HepG2 (cell line): ENCODE measurements around the gene HECTD3. TPM values are rescaled to one million over a fixed set of nuclear protein-coding genes. Genes with fewer than 3 reads are reported as not detected.

ENCODE experiments used
- ATAC-seq: fragments of 200-7000 bp; cut with Tn5 transposase; 3 replicates; pipeline ENCODE4 v1.9.1; 2020; ENCODE audit warnings: mild to moderate bottlenecking, moderate library complexity
- BruUV-seq: library from RNA; stranded (reverse); fragments of 400-500 nt; replicated peaks from 2 replicates; lab custom pipeline; 2021; lab: Mats Ljungman, UMichigan
- CTCF ChIA-PET: fragments of 300-600 bp; formaldehyde crosslinking; extraction: SDS; loops from one replicate; lab custom pipeline; 2021; ENCODE audit warnings: low total read pairs, inconsistent platforms, low intra/inter-chr PET ratio; lab: Yijun Ruan, JAX
- POLR2A ChIA-PET: fragments of 350-600 bp; sonication (Branson Sonifier 250); formaldehyde crosslinking; loops from one replicate; lab custom pipeline; 2020; ENCODE audit warnings: antibody characterized with exemption, inconsistent platforms; lab: Yijun Ruan, JAX
- DNase-seq: peaks from one replicate; pipeline ENCODE4 v3.0.0-alpha.2; 2015; ENCODE audit warnings: low spot score
- FAIRE-seq: peaks from 3 replicates; lab custom pipeline; 2011; peaks lifted over from hg19 to GRCh38; lab: Jason Lieb, UNC
- H2AFZ ChIP-seq: one replicate; pipeline ENCODE4 v1.6.1; 2011; ENCODE audit warnings: low read length, inconsistent platforms
- H3K27ac ChIP-seq: fragments of 300-600 bp; 3 replicates; pipeline ENCODE4 v1.8.0; 2011; ENCODE audit warnings: mixed run types, mild to moderate bottlenecking, mixed read lengths, low read length, inconsistent platforms; ENCODE audit not compliant: insufficient read depth; ENCODE audit errors: extremely low read length
- H3K27me3 ChIP-seq, 2 experiments: fragments of 200-600 bp in 1 of 2; 2 replicates in 1 of 2; 3 replicates in 1 of 2; pipeline versions ENCODE4 v1.6.0 to v1.8.0; 2011; ENCODE audit warnings: low read length in 2 of 2, mild to moderate bottlenecking in 2 of 2, moderate library complexity in 2 of 2, inconsistent platforms in 1 of 2; ENCODE audit not compliant: insufficient read depth in 2 of 2, control insufficient read depth in 1 of 2
- H3K36me3 ChIP-seq, 2 experiments: fragments of 200-600 bp in 1 of 2; replicated peaks in 1 of 2; 2 replicates in 1 of 2; 3 replicates in 1 of 2; pipeline versions ENCODE4 v1.5.1 to v1.8.0; 2011; ENCODE audit warnings: low read length in 2 of 2, inconsistent platforms in 1 of 2; ENCODE audit not compliant: insufficient read depth in 2 of 2, control insufficient read depth in 1 of 2
- H3K4me1 ChIP-seq: 2 replicates; pipeline ENCODE4 v1.5.1; 2012; ENCODE audit warnings: low read length, inconsistent platforms; ENCODE audit not compliant: insufficient read depth
- H3K4me2 ChIP-seq: 2 replicates; pipeline ENCODE4 v1.6.0; 2011; ENCODE audit warnings: low read depth, low read length, inconsistent platforms
- H3K4me3 ChIP-seq, 3 experiments: fragments of 200-600 bp in 1 of 3; sonication (generic), shearing (Covaris generic) in 1 of 3; replicated peaks in 1 of 3; 2 replicates each; pipeline ENCODE4 v1.5.1; 2011 to 2016; ENCODE audit warnings: low read length in 3 of 3, inconsistent platforms in 2 of 3, low read depth in 2 of 3, mild to moderate bottlenecking in 2 of 3, control low read depth in 1 of 3, mixed read lengths in 1 of 3; ENCODE audit not compliant: insufficient read depth in 1 of 3
- H3K79me2 ChIP-seq: one replicate; pipeline ENCODE4 v1.6.1; 2011; ENCODE audit warnings: low read length, inconsistent platforms; ENCODE audit not compliant: insufficient read depth
- H3K9ac ChIP-seq: 2 replicates; pipeline ENCODE4 v1.6.0; 2011; ENCODE audit warnings: mild to moderate bottlenecking, low read depth, low read length, inconsistent platforms; ENCODE audit not compliant: insufficient read depth
- H3K9me3 ChIP-seq: 2 replicates; pipeline ENCODE4 v1.5.1; 2012; ENCODE audit warnings: mild to moderate bottlenecking, low read length
- H4K20me1 ChIP-seq: 2 replicates; pipeline ENCODE4 v1.6.0; 2011; ENCODE audit warnings: inconsistent platforms, mild to moderate bottlenecking, low read length, moderate library complexity; ENCODE audit not compliant: insufficient read depth
- CBFB ChIP-seq: sonication (generic); formaldehyde crosslinking; IDR thresholded peaks from 2 replicates; pipeline ENCODE4 v1.4.0; 2020; ENCODE audit warnings: missing genetic modification reagents
- CENPX ChIP-seq: sonication (generic); formaldehyde crosslinking; IDR thresholded peaks from 2 replicates; pipeline ENCODE4 v1.9.0; 2021; ENCODE audit warnings: mild to moderate bottlenecking, missing genetic modification reagents, moderate library complexity
- FOXA3 ChIP-seq: IDR thresholded peaks from 2 replicates; pipeline ENCODE4 v1.6.1; 2016; ENCODE audit warnings: missing genetic modification reagents, missing compliant biosample characterization
- FOXO1 ChIP-seq: sonication (generic); formaldehyde crosslinking; IDR thresholded peaks from 2 replicates; pipeline ENCODE4 v1.4.0; 2020; ENCODE audit warnings: missing genetic modification reagents
- KAT8 ChIP-seq: IDR thresholded peaks from 2 replicates; pipeline ENCODE4 v1.6.1; 2016; ENCODE audit warnings: missing genetic modification reagents, missing compliant biosample characterization
- NFE2 ChIP-seq: sonication (generic); formaldehyde crosslinking; IDR thresholded peaks from 2 replicates; pipeline ENCODE4 v1.4.0; 2020; ENCODE audit warnings: missing genetic modification reagents
- PBX2 ChIP-seq: IDR thresholded peaks from 2 replicates; pipeline ENCODE4 v1.6.1; 2016; ENCODE audit warnings: control low read depth
- POLR2AphosphoS5 ChIP-seq: IDR thresholded peaks from 2 replicates; pipeline ENCODE4 v1.6.1; 2012; ENCODE audit warnings: low read depth, low read length
- POLR2G ChIP-seq: fragments of 200-400 bp; formaldehyde crosslinking; IDR thresholded peaks from 2 replicates; pipeline ENCODE4 v1.6.1; 2018; ENCODE audit warnings: mild to moderate bottlenecking, low read depth, low read length, moderate library complexity
- SNRNP70 ChIP-seq: fragments of 200-400 bp; formaldehyde crosslinking; IDR thresholded peaks from 2 replicates; pipeline ENCODE4 v1.6.1; 2017; ENCODE audit warnings: mild to moderate bottlenecking, low read depth, low read length, moderate library complexity
- SRF ChIP-seq: IDR thresholded peaks from 2 replicates; pipeline ENCODE4 v1.6.1; 2011; ENCODE audit warnings: mild to moderate bottlenecking, low read depth, low read length, moderate library complexity
- ZGPAT ChIP-seq: IDR thresholded peaks from 2 replicates; pipeline ENCODE4 v1.6.1; 2016; ENCODE audit warnings: mild to moderate bottlenecking
- ZSCAN20 ChIP-seq: sonication (generic); formaldehyde crosslinking; IDR thresholded peaks from 2 replicates; pipeline ENCODE4 v1.4.0; 2020; ENCODE audit warnings: missing genetic modification reagents, mild to moderate bottlenecking, borderline replicate concordance
- WGBS: methylation state at CpG from one replicate; pipeline ENCODE4 v1.1.6; 2017; ENCODE audit warnings: low lambda C conversion rate; 5-methylcytosine and 5-hydroxymethylcytosine counted together
- in situ Hi-C: cut with HindIII; loops from 2 replicates; pipeline ENCODE4 v1.10.0; 2017; ENCODE audit warnings: low pct_unique_long_range_greater_than_20kb; ENCODE audit not compliant: extremely low pct_ligation_motif_present
- intact Hi-C: fragments of 100-400 bp; cut with micrococcal nuclease; formaldehyde crosslinking; loops from one replicate; pipeline ENCODE4 v1.10.0; 2022; ENCODE audit not compliant: unreplicated experiment
- polyA plus RNA-seq, 8 experiments: library from polyadenylated mRNA; depleted of rRNA in 3 of 8; stranded (reverse) in 7 of 8; unstranded in 1 of 8; fragments of >200 nt; fragmentation: Illumina TruSeq in 4 of 8; extraction: Trizol in 4 of 8; gene quantifications; 2 replicates each; pipeline versions ENCODE4 v1.2.1 to v1.2.3, GENCODE V29; 2011 to 2016; ENCODE audit warnings: low read depth in 4 of 8, missing spikeins in 1 of 8, mixed read lengths in 1 of 8; ENCODE audit not compliant: insufficient read depth in 1 of 8
- total RNA-seq, 5 experiments: library from RNA; depleted of rRNA; stranded (reverse); fragments of >200 nt; fragmentation: Illumina TruSeq; extraction: Trizol; gene quantifications; 2 replicates each; pipeline ENCODE4 v1.2.3, GENCODE V29; 2016; ENCODE audit warnings: low read depth in 1 of 5

The HECTD3 gene
- total and polyA plus RNA-seq, 2 of the 13 experiments (the other 11 are each of a cell fraction or from before 2014, with no cell fraction given), result 18.6 to 24.5 TPM

- Histone ChIP-seq H3K27ac (no peak overlapping the region), H3K27me3 (no peaks in the 10 kb centered on the region; a peak in 1 of 5 replicates), H3K4me3 (no peak overlapping the region), H3K9me3 (no peaks in the 10 kb centered on the region), H2AFZ (no peak overlapping the region), H3K4me1 (peaks cover 22% of the 10 kb centered on the region), H3K79me2 (peaks cover 17% of the 10 kb centered on the region), H3K9ac (no peak overlapping the region), H3K4me2 (no peak overlapping the region), H4K20me1 (no peaks in the 10 kb centered on the region), H3K36me3 (peaks cover 0 to 14% of the 10 kb centered on the region in 2 experiments; a peak in 3 of 5 replicates)
- in situ Hi-C loops (loop anchor here (10.0 to 25.0 kb wide), 2 partner anchors 178 to 219 kb away; partner anchors contain the start of gene PTCH2), intact Hi-C loops (loop anchor here (2.0 kb wide), 1 partner anchor 475 kb away; the partner anchor contains the start of gene TESK2)
- ChIA-PET CTCF (interaction anchor here (1.5 kb wide), 1 partner anchor 282 kb away, joined by 3 read pairs; no protein-coding TSS in a partner anchor), POLR2A (interaction anchor here (10.4 kb wide), 1 partner anchor 285 kb away, joined by 231 read pairs; no protein-coding TSS in a partner anchor)
- TF ChIP-seq POLR2G, result 0 out of 2 replicates have a peak, but pooled peaks have one; percentile 3
- TF ChIP-seq FOXO1 (CRISPR knock-in tag), result no peak
- no peak for FAIRE-seq
- DNase-seq, result no peak
- BruUV-seq, result no TSS peak
- ATAC-seq, result no peak
- WGBS, result 74% methylated on average over 2 of the region's 2 CpGs
Observed at GRCh38 chr1:45015683-45016082, 4.6 kb upstream of the HECTD3 start.

- peak overlapping the region; percentile 28 for H3K4me2 ChIP-seq
- CTCF ChIA-PET, result interaction anchor here (0.6 to 2.2 kb wide), 3 partner anchors 231 to 290 kb away, joined by 3 to 24 read pairs (median 12); no protein-coding TSS in a partner anchor
- 73% methylated on average over 4 of the region's 6 CpGs for WGBS
- TF ChIP-seq ZSCAN20 (no peak), PBX2 (no peak), NFE2 (CRISPR knock-in tag) (no peak), POLR2AphosphoS5 (no peak), CBFB (CRISPR knock-in tag) (no peak), SRF (no peak), KAT8 (CRISPR knock-in tag) (no peak), CENPX (no peak), ZGPAT (0 out of 2 replicates have a peak, but pooled peaks have one; percentile 24), FOXA3 (CRISPR knock-in tag) (0 out of 2 replicates have a peak, but pooled peaks have one; percentile 11), SNRNP70 (no peak)
Observed at GRCh38 chr1:45014321-45015028, 3.4 kb upstream of the HECTD3 start.

More at GRCh38 chr1:45014321-45015028, 3.4 kb upstream of the HECTD3 start:
- Histone ChIP-seq H3K4me1 (peaks cover 30% of the 10 kb centered on the region), H3K27ac (no peak overlapping the region), H3K4me3 (no peak overlapping the region), H3K79me2 (peaks cover 26% of the 10 kb centered on the region), H3K9me3 (no peaks in the 10 kb centered on the region), H2AFZ (no peak overlapping the region), H3K27me3 (no peaks in the 10 kb centered on the region; a peak in 1 of 5 replicates), H4K20me1 (no peaks in the 10 kb centered on the region), H3K36me3 (peaks cover 0 to 16% of the 10 kb centered on the region in 2 experiments; a peak in 3 of 5 replicates), H3K9ac (no peak overlapping the region)
- in situ Hi-C loops, result loop anchor here (5.0 to 25.0 kb wide), 4 partner anchors 177 to 478 kb away; partner anchors contain the start of genes PTCH2 and TESK2
- intact Hi-C loops, result loop anchor here (1.0 to 5.0 kb wide), 3 partner anchors 177 to 286 kb away; no protein-coding TSS in a partner anchor
- POLR2A ChIA-PET, result interaction anchor here (0.5 to 10.4 kb wide), 7 partner anchors 25 to 484 kb away, joined by 3 to 231 read pairs (median 3); partner anchors contain the start of genes MUTYH and TOE1
- no TSS peak for BruUV-seq
- DNase-seq (peak; percentile 72), FAIRE-seq (peak; percentile 92), ATAC-seq (peak; percentile 8; the same call in 2 of the 3 replicates)
